Ovary (tissue), 3 donors: ENCODE results near the gene HOXB9.

Experiments used
- EP300 ChIP-seq: sonication (generic); formaldehyde crosslinking; IDR thresholded peaks from one replicate; pipeline ENCODE4 v1.6.1; 2017; ENCODE audit warnings: antibody characterized with exemption
- POLR2A ChIP-seq: fragments of 450-650 bp; IDR thresholded peaks from one replicate; pipeline ENCODE4 v1.6.1; 2017; ENCODE audit warnings: antibody characterized with exemption, mild to moderate bottlenecking, moderate library complexity
- TF ChIP-seq, protein P1 (sequence below), 3 donors: fragments of 450-650 bp in 2 of 3; fragments of 200-600 bp in 1 of 3; IDR thresholded peaks; one replicate each; pipeline versions ENCODE4 v1.5.1 to v1.8.0; 2016 to 2022; ENCODE audit warnings: antibody characterized with exemption in 3 of 3, mild to moderate bottlenecking in 1 of 3
- donor health status: DM: no; HTN: no; CAD: no.

DNA sequence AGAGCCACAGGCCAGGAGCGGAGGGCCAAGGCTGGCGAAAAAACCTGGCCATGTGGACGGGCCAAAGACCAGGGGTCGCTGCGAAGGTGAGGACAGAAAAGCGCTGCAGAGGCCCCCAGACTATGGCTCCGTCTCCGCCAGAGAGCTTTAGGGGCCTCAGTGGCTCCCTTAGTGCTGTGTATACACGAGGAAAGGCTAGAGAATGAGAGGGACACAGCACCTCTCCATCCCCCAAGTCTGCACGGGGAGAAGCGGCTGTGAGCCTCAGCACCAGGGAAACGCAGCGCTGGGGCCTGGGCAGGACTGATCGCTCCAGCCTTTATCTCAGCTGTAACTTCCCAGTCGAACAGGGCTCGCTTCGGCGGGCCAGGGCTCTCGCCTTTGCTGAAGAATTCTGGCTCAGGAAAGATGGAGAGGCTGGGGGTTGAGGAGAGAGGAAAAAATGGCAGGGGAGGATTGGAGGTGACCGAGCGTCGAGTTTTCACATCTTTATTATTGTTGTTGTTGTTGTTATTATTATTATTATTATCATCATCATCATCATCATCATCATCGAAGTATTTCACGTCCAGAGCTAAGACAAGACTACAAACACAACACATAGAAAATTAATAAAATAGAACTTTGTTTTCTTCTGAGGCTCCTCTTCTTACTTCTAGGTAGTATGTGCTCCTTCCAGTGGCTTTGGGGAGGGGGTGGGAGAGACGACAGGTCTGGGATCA, 30.7 kb downstream of the HOXB9 start:
- TF ChIP-seq, protein P1, sequence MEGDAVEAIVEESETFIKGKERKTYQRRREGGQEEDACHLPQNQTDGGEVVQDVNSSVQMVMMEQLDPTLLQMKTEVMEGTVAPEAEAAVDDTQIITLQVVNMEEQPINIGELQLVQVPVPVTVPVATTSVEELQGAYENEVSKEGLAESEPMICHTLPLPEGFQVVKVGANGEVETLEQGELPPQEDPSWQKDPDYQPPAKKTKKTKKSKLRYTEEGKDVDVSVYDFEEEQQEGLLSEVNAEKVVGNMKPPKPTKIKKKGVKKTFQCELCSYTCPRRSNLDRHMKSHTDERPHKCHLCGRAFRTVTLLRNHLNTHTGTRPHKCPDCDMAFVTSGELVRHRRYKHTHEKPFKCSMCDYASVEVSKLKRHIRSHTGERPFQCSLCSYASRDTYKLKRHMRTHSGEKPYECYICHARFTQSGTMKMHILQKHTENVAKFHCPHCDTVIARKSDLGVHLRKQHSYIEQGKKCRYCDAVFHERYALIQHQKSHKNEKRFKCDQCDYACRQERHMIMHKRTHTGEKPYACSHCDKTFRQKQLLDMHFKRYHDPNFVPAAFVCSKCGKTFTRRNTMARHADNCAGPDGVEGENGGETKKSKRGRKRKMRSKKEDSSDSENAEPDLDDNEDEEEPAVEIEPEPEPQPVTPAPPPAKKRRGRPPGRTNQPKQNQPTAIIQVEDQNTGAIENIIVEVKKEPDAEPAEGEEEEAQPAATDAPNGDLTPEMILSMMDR (IDR thresholded peaks at IDR 0.05) = no peak
- TF ChIP-seq POLR2A (no peak), EP300 (no peak)
